ENCODE results near the gene CRKL.

GRCh38 chr22:20957102-20957682 is 40.0 kb downstream of the CRKL start:
- TF ChIP-seq CTCF (IDR thresholded peaks at IDR 0.05) (no peak), POLR2A (IDR thresholded peaks at IDR 0.05) (no peak)

Data from esophagus squamous epithelium (tissue), 4 donors.